ENCODE results near the gene ABCC10.

- no peak for TF ChIP-seq POLR2A (IDR thresholded peaks at IDR 0.05)
- TF ChIP-seq, protein P1, sequence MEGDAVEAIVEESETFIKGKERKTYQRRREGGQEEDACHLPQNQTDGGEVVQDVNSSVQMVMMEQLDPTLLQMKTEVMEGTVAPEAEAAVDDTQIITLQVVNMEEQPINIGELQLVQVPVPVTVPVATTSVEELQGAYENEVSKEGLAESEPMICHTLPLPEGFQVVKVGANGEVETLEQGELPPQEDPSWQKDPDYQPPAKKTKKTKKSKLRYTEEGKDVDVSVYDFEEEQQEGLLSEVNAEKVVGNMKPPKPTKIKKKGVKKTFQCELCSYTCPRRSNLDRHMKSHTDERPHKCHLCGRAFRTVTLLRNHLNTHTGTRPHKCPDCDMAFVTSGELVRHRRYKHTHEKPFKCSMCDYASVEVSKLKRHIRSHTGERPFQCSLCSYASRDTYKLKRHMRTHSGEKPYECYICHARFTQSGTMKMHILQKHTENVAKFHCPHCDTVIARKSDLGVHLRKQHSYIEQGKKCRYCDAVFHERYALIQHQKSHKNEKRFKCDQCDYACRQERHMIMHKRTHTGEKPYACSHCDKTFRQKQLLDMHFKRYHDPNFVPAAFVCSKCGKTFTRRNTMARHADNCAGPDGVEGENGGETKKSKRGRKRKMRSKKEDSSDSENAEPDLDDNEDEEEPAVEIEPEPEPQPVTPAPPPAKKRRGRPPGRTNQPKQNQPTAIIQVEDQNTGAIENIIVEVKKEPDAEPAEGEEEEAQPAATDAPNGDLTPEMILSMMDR (IDR thresholded peaks at IDR 0.05), result no peak
Observed at GRCh38 chr6:43447604-43448003, 20.3 kb downstream of the ABCC10 start.

All from heart left ventricle (tissue), 13 donors.